ENCODE data around the gene ISOC1.
A peak's percentile ranks its signal among the peaks of the same experiment; 100 is the strongest.

The ISOC1 gene

GRCh38 chr5:129094087-129094923, at the start of gene ISOC1:
Gene ISOC1, plus strand, starts transcription at chr5:129094749. Its CDS starts 18 bp downstream, at chr5:129094767.
- no peaks in the 10 kb centered on the region for H3K36me3 ChIP-seq (ENCODE audit: insufficient read depth, low read length)
- peak within 1 kb of the TSS; percentile 88 for H3K4me3 ChIP-seq
- H3K9ac ChIP-seq (ENCODE audit: insufficient read length), result peak within 1 kb of the TSS; percentile 68
- peak; percentile 71 for TF ChIP-seq POLR2AphosphoS5 (IDR thresholded peaks at IDR 0.05; ENCODE audit: borderline replicate concordance, low read depth, low read length)
- no peak for TF ChIP-seq EZH2 (IDR thresholded peaks at IDR 0.05)
- TF ChIP-seq FOXP2 (optimal IDR thresholded peaks at IDR 0.05; ENCODE audit: control extremely low read depth, extremely low read length, insufficient read depth), result peak; percentile 43
- no peak for DNase-seq (ENCODE audit: low read depth, low spot score)
- H3K9me3 ChIP-seq (ENCODE audit: low read depth, low read length), result no peaks in the 10 kb centered on the region
- no peak within 1 kb of the TSS for H3K27ac ChIP-seq

GRCh38 chr5:129046151-129046550, 48.4 kb upstream of the ISOC1 start:
- no peak overlapping the region for H3K9ac ChIP-seq (ENCODE audit: insufficient read length)
- DNase-seq (ENCODE audit: low read depth, low spot score), result no peak
- H3K27ac ChIP-seq, result no peak overlapping the region
- no peaks in the 10 kb centered on the region for H3K36me3 ChIP-seq (ENCODE audit: insufficient read depth, low read length)
- no peak overlapping the region for H3K4me3 ChIP-seq
- H3K9me3 ChIP-seq (ENCODE audit: low read depth, low read length), result no peaks in the 10 kb centered on the region
- TF ChIP-seq EZH2 (IDR thresholded peaks at IDR 0.05) (no peak), FOXP2 (optimal IDR thresholded peaks at IDR 0.05; ENCODE audit: control extremely low read depth, extremely low read length, insufficient read depth) (no peak), POLR2AphosphoS5 (IDR thresholded peaks at IDR 0.05; ENCODE audit: borderline replicate concordance, low read depth, low read length) (no peak)

- no peak for DNase-seq (ENCODE audit: low read depth, low spot score)
- no peak overlapping the region for H3K27ac ChIP-seq
- TF ChIP-seq POLR2AphosphoS5 (IDR thresholded peaks at IDR 0.05; ENCODE audit: borderline replicate concordance, low read depth, low read length) (no peak), FOXP2 (optimal IDR thresholded peaks at IDR 0.05; ENCODE audit: control extremely low read depth, extremely low read length, insufficient read depth) (no peak), EZH2 (IDR thresholded peaks at IDR 0.05) (no peak)
Measured at GRCh38 chr5:129048509-129048908, 46.0 kb upstream of the ISOC1 start.

GRCh38 chr5:129049126-129049799, 45.3 kb upstream of the ISOC1 start:
- Histone ChIP-seq H3K9me3 (ENCODE audit: low read depth, low read length) (no peaks in the 10 kb centered on the region), H3K9ac (ENCODE audit: insufficient read length) (no peak overlapping the region), H3K36me3 (ENCODE audit: insufficient read depth, low read length) (no peaks in the 10 kb centered on the region), H3K4me3 (no peak overlapping the region), H3K27ac (no peak overlapping the region)
- DNase-seq (ENCODE audit: low read depth, low spot score), result no peak
- TF ChIP-seq POLR2AphosphoS5 (IDR thresholded peaks at IDR 0.05; ENCODE audit: borderline replicate concordance, low read depth, low read length) (no peak), FOXP2 (optimal IDR thresholded peaks at IDR 0.05; ENCODE audit: control extremely low read depth, extremely low read length, insufficient read depth) (no peak), EZH2 (IDR thresholded peaks at IDR 0.05) (no peak)

More at GRCh38 chr5:129048509-129048908, 46.0 kb upstream of the ISOC1 start:
- Histone ChIP-seq H3K9ac (ENCODE audit: insufficient read length) (no peak overlapping the region), H3K36me3 (ENCODE audit: insufficient read depth, low read length) (no peaks in the 10 kb centered on the region), H3K4me3 (no peak overlapping the region), H3K9me3 (ENCODE audit: low read depth, low read length) (no peaks in the 10 kb centered on the region)

- no peak for TF ChIP-seq FOXP2 (optimal IDR thresholded peaks at IDR 0.05; ENCODE audit: control extremely low read depth, extremely low read length, insufficient read depth)
- TF ChIP-seq POLR2AphosphoS5 (IDR thresholded peaks at IDR 0.05; ENCODE audit: borderline replicate concordance, low read depth, low read length), result no peak
- TF ChIP-seq EZH2 (IDR thresholded peaks at IDR 0.05), result no peak
- Histone ChIP-seq H3K36me3 (ENCODE audit: insufficient read depth, low read length) (no peaks in the 10 kb centered on the region), H3K4me3 (no peak overlapping the region), H3K9ac (ENCODE audit: insufficient read length) (no peak overlapping the region), H3K27ac (no peak overlapping the region), H3K9me3 (ENCODE audit: low read depth, low read length) (no peaks in the 10 kb centered on the region)
- no peak for DNase-seq (ENCODE audit: low read depth, low spot score)
Measured at GRCh38 chr5:129051283-129051682, 43.3 kb upstream of the ISOC1 start.

- Histone ChIP-seq H3K9ac (ENCODE audit: insufficient read length) (no peak overlapping the region), H3K36me3 (ENCODE audit: insufficient read depth, low read length) (no peaks in the 10 kb centered on the region), H3K27ac (no peak overlapping the region), H3K4me3 (no peak overlapping the region), H3K9me3 (ENCODE audit: low read depth, low read length) (no peaks in the 10 kb centered on the region)
- DNase-seq (ENCODE audit: low read depth, low spot score), result no peak
- no peak for TF ChIP-seq POLR2AphosphoS5 (IDR thresholded peaks at IDR 0.05; ENCODE audit: borderline replicate concordance, low read depth, low read length)
- TF ChIP-seq FOXP2 (optimal IDR thresholded peaks at IDR 0.05; ENCODE audit: control extremely low read depth, extremely low read length, insufficient read depth), result no peak
Measured at GRCh38 chr5:129053438-129053837, 41.1 kb upstream of the ISOC1 start.

- no peak overlapping the region for H3K27ac ChIP-seq
Measured at GRCh38 chr5:129057329-129057728, 37.2 kb upstream of the ISOC1 start.

GRCh38 chr5:129061849-129062248, 32.7 kb upstream of the ISOC1 start:
- Histone ChIP-seq H3K36me3 (ENCODE audit: insufficient read depth, low read length) (no peaks in the 10 kb centered on the region), H3K9me3 (ENCODE audit: low read depth, low read length) (no peaks in the 10 kb centered on the region), H3K9ac (ENCODE audit: insufficient read length) (no peak overlapping the region), H3K27ac (no peak overlapping the region), H3K4me3 (no peak overlapping the region)
- TF ChIP-seq FOXP2 (optimal IDR thresholded peaks at IDR 0.05; ENCODE audit: control extremely low read depth, extremely low read length, insufficient read depth) (no peak), POLR2AphosphoS5 (IDR thresholded peaks at IDR 0.05; ENCODE audit: borderline replicate concordance, low read depth, low read length) (no peak), EZH2 (IDR thresholded peaks at IDR 0.05) (no peak)
- no peak for DNase-seq (ENCODE audit: low read depth, low spot score)

More at GRCh38 chr5:129057329-129057728, 37.2 kb upstream of the ISOC1 start:
- no peaks in the 10 kb centered on the region for H3K36me3 ChIP-seq (ENCODE audit: insufficient read depth, low read length)
- no peak overlapping the region for H3K4me3 ChIP-seq
- TF ChIP-seq FOXP2 (optimal IDR thresholded peaks at IDR 0.05; ENCODE audit: control extremely low read depth, extremely low read length, insufficient read depth) (no peak), EZH2 (IDR thresholded peaks at IDR 0.05) (no peak), POLR2AphosphoS5 (IDR thresholded peaks at IDR 0.05; ENCODE audit: borderline replicate concordance, low read depth, low read length) (no peak)
- no peak for DNase-seq (ENCODE audit: low read depth, low spot score)
- H3K9ac ChIP-seq (ENCODE audit: insufficient read length), result no peak overlapping the region
- H3K9me3 ChIP-seq (ENCODE audit: low read depth, low read length), result no peaks in the 10 kb centered on the region

Data from SK-N-MC (cell line).